Tibial artery (tissue), 4 donors: ENCODE measurements around the gene KCNJ5.

Experiments
- DNase-seq, 2 donors: peaks; one replicate each; pipeline ENCODE4 v3.0.0-alpha.2; 2019
- H3K27ac ChIP-seq, 2 donors: fragments of 200-600 bp; sonication (generic) in 1 of 2; 1 replicate in 1 of 2; 2 replicates in 1 of 2; pipeline ENCODE4 v1.5.1; 2018 to 2019; ENCODE audit warnings: mild to moderate bottlenecking in 1 of 2
- H3K27me3 ChIP-seq, 2 donors: fragments of 200-600 bp; sonication (generic) in 1 of 2; one replicate each; pipeline versions ENCODE4 v1.5.1 to v1.6.0; 2016 to 2019
- H3K36me3 ChIP-seq, 3 donors: fragments of 200-600 bp; sonication (generic) in 2 of 3; one replicate each; pipeline ENCODE4 v1.5.1; 2016 to 2019; ENCODE audit warnings: mild to moderate bottlenecking in 2 of 3
- H3K4me1 ChIP-seq, 4 donors: fragments of 200-600 bp; sonication (generic) in 2 of 4; 1 replicate in 3 of 4; 2 replicates in 1 of 4; pipeline ENCODE4 v1.5.1; 2016 to 2019
- H3K4me3 ChIP-seq, 2 donors: fragments of 200-600 bp; sonication (generic) in 1 of 2; 1 replicate in 1 of 2; 2 replicates in 1 of 2; pipeline ENCODE4 v1.5.1; 2018 to 2019; ENCODE audit warnings: mild to moderate bottlenecking in 2 of 2
- H3K9me3 ChIP-seq, 3 donors: fragments of 200-600 bp; sonication (generic) in 1 of 3; one replicate each; pipeline ENCODE4 v1.5.1; 2016 to 2019
- intact Hi-C: fragments of 100-400 bp; cut with DNase I; formaldehyde crosslinking; loops from one replicate; pipeline ENCODE4 v1.15.0; 2023; ENCODE audit warnings: low total_unique reads
- TF ChIP-seq, protein P1 (sequence below), 2 experiments: fragments of 200-600 bp in 1 of 2; fragments of 450-650 bp in 1 of 2; IDR thresholded peaks; one replicate each; pipeline ENCODE4 v1.5.1; 2017 to 2019; ENCODE audit warnings: antibody characterized with exemption in 2 of 2, mild to moderate bottlenecking in 1 of 2, moderate library complexity in 1 of 2

Gene KCNJ5

DNA sequence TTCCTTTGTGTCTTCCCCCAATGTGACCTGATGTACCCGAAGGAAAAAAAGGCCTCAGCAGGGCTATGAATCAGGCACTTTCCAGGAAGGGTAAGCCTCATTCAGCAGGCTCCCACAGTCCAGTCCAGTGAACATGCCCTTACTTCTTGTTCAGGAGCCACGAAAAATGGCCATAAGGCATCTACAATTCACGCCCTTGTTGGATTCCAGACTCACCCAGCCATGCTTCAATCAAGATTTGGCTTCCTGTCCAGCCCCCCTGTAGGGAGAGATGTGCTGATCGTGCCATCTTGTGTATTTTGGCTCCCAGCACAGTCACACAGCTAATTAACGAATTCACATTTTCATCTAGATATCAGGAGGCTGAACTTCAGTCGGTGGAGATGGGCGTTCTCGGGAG, 9.9 kb upstream of the KCNJ5 start:
- intact Hi-C loops = no loop called here
- H3K36me3 ChIP-seq = no peaks in the 10 kb centered on the region
- H3K9me3 ChIP-seq = no peaks in the 10 kb centered on the region
- no peak overlapping the region for H3K27ac ChIP-seq
- peaks cover 0 to 27% of the 10 kb centered on the region in 2 donors for H3K27me3 ChIP-seq
- TF ChIP-seq, protein P1, sequence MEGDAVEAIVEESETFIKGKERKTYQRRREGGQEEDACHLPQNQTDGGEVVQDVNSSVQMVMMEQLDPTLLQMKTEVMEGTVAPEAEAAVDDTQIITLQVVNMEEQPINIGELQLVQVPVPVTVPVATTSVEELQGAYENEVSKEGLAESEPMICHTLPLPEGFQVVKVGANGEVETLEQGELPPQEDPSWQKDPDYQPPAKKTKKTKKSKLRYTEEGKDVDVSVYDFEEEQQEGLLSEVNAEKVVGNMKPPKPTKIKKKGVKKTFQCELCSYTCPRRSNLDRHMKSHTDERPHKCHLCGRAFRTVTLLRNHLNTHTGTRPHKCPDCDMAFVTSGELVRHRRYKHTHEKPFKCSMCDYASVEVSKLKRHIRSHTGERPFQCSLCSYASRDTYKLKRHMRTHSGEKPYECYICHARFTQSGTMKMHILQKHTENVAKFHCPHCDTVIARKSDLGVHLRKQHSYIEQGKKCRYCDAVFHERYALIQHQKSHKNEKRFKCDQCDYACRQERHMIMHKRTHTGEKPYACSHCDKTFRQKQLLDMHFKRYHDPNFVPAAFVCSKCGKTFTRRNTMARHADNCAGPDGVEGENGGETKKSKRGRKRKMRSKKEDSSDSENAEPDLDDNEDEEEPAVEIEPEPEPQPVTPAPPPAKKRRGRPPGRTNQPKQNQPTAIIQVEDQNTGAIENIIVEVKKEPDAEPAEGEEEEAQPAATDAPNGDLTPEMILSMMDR (IDR thresholded peaks at IDR 0.05) = no peak
- DNase-seq = no peak
- H3K4me1 ChIP-seq = no peaks in the 10 kb centered on the region
- H3K4me3 ChIP-seq = no peak overlapping the region

GRCh38 chr11:128882451-128882850, 8.7 kb upstream of the KCNJ5 start:
- DNase-seq = no peak
- Histone ChIP-seq H3K4me3 (no peak overlapping the region), H3K36me3 (no peaks in the 10 kb centered on the region), H3K27me3 (peaks cover 0 to 25% of the 10 kb centered on the region in 2 donors), H3K27ac (no peak overlapping the region), H3K4me1 (no peaks in the 10 kb centered on the region), H3K9me3 (no peaks in the 10 kb centered on the region)
- intact Hi-C loops = no loop called here
- TF ChIP-seq, protein P1 (IDR thresholded peaks at IDR 0.05) = no peak

DNA sequence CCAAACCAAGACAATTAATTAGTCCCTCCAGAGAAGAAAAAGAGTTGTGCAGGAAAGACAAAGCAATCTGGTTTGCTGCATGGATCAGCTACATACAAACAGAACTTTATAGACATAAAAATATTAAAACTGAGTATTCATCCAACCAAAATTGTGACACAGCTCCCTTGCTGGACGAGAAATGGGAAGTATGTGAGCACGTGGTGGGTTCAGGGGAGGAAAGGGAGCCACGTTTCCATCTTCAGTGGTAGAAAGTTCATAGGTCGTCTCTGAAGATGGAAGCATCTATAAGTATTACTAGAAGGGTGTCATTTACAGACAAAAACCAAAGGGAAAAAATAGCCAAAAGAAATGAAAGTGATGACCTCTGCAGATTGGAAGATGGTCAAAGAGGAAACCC, 7.1 kb upstream of the KCNJ5 start:
- DNase-seq = no peak
- H3K27me3 ChIP-seq = peaks cover 0 to 20% of the 10 kb centered on the region in 2 donors
- intact Hi-C loops = loop anchor here (2.0 kb wide), 1 partner anchor 73 kb away; no protein-coding TSS in a partner anchor
- no peak overlapping the region for H3K4me3 ChIP-seq
- TF ChIP-seq, protein P1 (IDR thresholded peaks at IDR 0.05) = no peak
- H3K27ac ChIP-seq = no peak overlapping the region
- no peaks in the 10 kb centered on the region for H3K9me3 ChIP-seq
- H3K4me1 ChIP-seq = no peaks in the 10 kb centered on the region
- H3K36me3 ChIP-seq = no peaks in the 10 kb centered on the region

DNA sequence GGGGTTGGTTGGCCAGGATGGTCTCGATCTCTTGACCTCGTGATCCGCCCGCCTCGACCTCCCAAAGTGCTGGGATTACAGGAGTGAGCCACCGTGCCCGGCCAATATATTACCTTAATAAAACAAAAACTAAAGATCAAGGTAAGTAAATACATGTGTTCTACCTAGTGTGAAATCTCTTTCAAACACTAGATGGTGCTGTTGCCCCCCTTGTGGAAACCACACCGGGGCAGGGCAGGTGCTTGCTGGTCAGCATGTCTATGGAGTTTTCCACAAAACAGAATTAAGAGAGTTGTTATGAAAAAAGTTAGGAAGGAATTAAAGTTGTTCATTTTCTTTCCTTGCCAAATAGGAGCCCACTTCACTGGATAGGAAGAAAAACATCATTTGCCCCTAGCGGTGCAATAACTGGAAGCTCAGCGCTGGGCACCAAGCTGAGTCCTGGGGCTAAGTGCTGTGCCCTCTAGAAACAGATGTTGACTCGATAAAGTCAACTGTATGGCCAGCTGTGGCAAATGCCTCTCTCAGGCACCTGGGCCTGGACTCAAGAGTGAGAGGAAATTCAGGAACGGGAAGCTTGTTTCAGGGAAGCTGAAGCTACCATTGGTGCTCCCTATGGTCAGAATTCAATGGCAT, 6.3 kb upstream of the KCNJ5 start:
- intact Hi-C loops = loop anchor here (2.0 kb wide), 1 partner anchor 72 kb away; no protein-coding TSS in a partner anchor

GRCh38 chr11:128886406-128887124, 4.6 kb upstream of the KCNJ5 start:
- no peaks in the 10 kb centered on the region for H3K36me3 ChIP-seq
- no peak overlapping the region for H3K27ac ChIP-seq
- intact Hi-C loops = no loop called here
- TF ChIP-seq, protein P1 (IDR thresholded peaks at IDR 0.05) = no peak
- H3K9me3 ChIP-seq = no peaks in the 10 kb centered on the region
- H3K27me3 ChIP-seq = peaks cover 0 to 7% of the 10 kb centered on the region in 2 donors
- DNase-seq = no peak
- H3K4me3 ChIP-seq = no peak overlapping the region
- peaks cover 0 to 16% (median 11%) of the 10 kb centered on the region in 4 donors for H3K4me1 ChIP-seq

More for the DNA sequence above, 6.3 kb upstream of the KCNJ5 start:
- peak in 1 of 2 donors; percentile 43 for DNase-seq
- no peaks in the 10 kb centered on the region for H3K36me3 ChIP-seq
- H3K9me3 ChIP-seq = no peaks in the 10 kb centered on the region
- no peak overlapping the region for H3K27ac ChIP-seq
- TF ChIP-seq, protein P1 (IDR thresholded peaks at IDR 0.05) = peak; percentile 87 to 91
- H3K27me3 ChIP-seq = peaks cover 0 to 16% of the 10 kb centered on the region in 2 donors
- H3K4me1 ChIP-seq = no peaks in the 10 kb centered on the region
- no peak overlapping the region for H3K4me3 ChIP-seq
